Activated naive CD4-positive, alpha-beta T cell treated with anti-CD3 and anti-CD28 coated beads, Interleukin-2, amount 50 U/mL, for 24 hours (primary cell): ENCODE data around the gene PAK1.
"Not testable (repeated sequence)": the region's sequence is repeated elsewhere in the genome, so short reads cannot be mapped to it uniquely, and the experiment has no call there.

Experiments
- H3K27ac Mint-ChIP-seq: one replicate; pipeline ENCODE4 v1.8.0; 2021; ENCODE audit warnings: mild to moderate bottlenecking, mixed read lengths
- H3K27me3 Mint-ChIP-seq: one replicate; pipeline ENCODE4 v1.8.0; 2021; ENCODE audit warnings: mixed read lengths
- H3K36me3 Mint-ChIP-seq: one replicate; pipeline ENCODE4 v1.8.0; 2021; ENCODE audit warnings: mixed read lengths
- H3K4me1 Mint-ChIP-seq: one replicate; pipeline ENCODE4 v1.8.0; 2021; ENCODE audit warnings: mixed read lengths
- H3K4me3 Mint-ChIP-seq: one replicate; pipeline ENCODE4 v1.8.0; 2021; ENCODE audit warnings: mild to moderate bottlenecking, mixed read lengths
- H3K9me3 Mint-ChIP-seq: one replicate; pipeline ENCODE4 v1.8.0; 2021; ENCODE audit warnings: mixed read lengths

PAK1 gene

DNA sequence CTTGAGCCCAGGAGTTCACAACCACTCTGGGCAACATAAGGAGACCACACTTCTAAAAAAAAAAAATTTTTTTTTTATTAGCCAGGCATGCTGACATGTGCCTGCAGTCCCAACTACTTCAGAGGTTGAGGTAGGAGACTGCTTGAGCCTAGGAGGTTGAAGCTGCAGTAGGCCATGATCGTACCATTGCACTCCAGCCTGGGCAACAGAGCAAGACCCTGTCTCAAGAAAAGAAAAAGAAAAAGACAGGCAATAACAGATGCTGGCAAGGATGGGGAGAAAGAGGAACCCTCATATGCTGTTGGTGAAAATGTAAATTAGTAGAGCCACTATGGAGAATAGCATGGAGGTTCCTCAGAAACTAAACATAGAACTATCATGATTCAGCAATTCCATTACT lies 64.8 kb downstream of the PAK1 start:
- H3K4me3 Mint-ChIP-seq = no peak overlapping the region
- no peaks in the 10 kb centered on the region for H3K36me3 Mint-ChIP-seq
- H3K9me3 Mint-ChIP-seq = no peaks in the 10 kb centered on the region
- H3K4me1 Mint-ChIP-seq = peaks cover 48% of the 10 kb centered on the region
- H3K27ac Mint-ChIP-seq = no peak overlapping the region
- H3K27me3 Mint-ChIP-seq = no peaks in the 10 kb centered on the region

DNA sequence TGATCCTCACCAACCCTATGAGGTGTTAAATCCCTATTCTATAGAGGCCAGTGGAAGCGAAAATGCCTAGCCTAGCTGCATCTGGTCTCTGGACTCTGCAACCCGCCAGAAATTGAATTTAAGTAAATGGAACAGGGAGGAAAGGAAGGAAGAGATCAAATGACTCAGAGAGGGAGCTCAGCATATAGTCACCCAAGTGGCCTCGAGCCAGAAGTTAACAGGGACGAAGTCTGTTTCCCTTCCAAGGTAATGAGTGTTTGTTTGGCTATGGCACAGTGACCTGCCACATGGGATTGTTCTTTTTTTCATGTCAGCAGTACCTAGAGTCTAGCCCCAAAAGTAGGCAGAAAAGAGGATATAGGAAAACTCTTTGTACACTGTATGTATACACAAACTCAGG lies 66.3 kb downstream of the PAK1 start:
- Mint-ChIP-seq H3K4me3 (no peak overlapping the region), H3K4me1 (peaks cover 51% of the 10 kb centered on the region), H3K27me3 (no peaks in the 10 kb centered on the region), H3K27ac (no peak overlapping the region), H3K9me3 (no peaks in the 10 kb centered on the region), H3K36me3 (peaks cover 4% of the 10 kb centered on the region)

DNA sequence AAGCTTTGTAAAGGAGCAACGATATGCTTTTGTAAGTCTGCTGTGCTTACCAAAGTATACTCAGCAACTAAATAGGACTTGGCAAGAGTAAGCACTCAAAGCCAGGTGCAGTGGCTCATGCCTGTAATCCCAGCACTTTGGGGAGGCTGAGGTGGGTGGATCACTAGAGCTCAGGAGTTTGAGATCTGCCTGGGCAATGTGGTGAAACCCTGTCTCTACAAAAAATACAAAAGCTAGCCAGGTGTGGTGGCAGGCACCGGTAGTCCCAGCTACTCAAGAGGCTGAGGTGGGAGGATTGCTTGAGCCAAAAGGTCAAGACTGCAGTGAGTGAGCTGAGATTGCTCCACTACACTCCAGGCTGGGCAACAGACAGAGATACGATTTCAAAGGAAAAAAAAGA lies 67.5 kb downstream of the PAK1 start:
- no peaks in the 10 kb centered on the region for H3K9me3 Mint-ChIP-seq
- no peak overlapping the region for H3K27ac Mint-ChIP-seq
- peaks cover 45% of the 10 kb centered on the region for H3K4me1 Mint-ChIP-seq
- peaks cover 4% of the 10 kb centered on the region for H3K36me3 Mint-ChIP-seq
- no peaks in the 10 kb centered on the region for H3K27me3 Mint-ChIP-seq
- H3K4me3 Mint-ChIP-seq = no peak overlapping the region

DNA sequence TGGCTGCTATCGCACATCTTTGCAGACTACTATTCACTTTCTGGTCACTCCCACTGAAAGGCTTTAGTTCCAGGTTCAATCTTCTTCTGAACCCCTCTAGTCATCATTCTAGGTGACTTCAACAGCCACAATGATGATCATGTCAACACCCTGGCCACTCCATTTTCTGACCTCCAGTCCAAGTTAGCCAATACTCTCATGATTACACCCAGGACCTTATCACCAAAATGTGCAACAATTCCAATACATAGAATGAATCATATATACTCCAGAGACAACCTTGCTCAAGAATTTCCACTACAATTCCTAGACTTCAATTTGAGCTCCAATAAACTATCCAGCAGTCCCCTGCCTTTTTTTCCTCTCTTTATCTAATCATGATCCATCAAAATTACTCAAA lies 70.7 kb downstream of the PAK1 start:
- peaks cover 21% of the 10 kb centered on the region for H3K4me1 Mint-ChIP-seq
- no peaks in the 10 kb centered on the region for H3K27me3 Mint-ChIP-seq
- H3K4me3 Mint-ChIP-seq = no peak overlapping the region
- H3K36me3 Mint-ChIP-seq = peaks cover 9% of the 10 kb centered on the region
- no peak overlapping the region for H3K27ac Mint-ChIP-seq
- no peaks in the 10 kb centered on the region for H3K9me3 Mint-ChIP-seq

DNA sequence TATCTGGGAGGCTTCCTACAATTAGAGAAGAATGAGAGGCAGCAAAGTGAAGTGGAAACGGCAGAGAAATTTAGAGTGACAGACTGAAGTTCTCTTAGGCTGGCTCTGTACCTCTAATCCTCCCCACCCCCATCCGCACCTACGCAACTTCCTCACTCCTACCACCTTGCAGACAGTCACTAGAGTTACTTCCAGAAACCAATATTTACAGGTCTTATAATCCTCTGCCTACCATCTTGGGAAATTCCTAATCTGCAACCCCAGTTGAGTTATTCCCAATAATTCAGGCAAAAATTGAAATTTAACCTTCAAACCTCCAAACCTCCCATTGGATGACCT lies 71.7 kb downstream of the PAK1 start:
- Mint-ChIP-seq H3K27me3 (no peaks in the 10 kb centered on the region), H3K4me1 (peaks cover 17% of the 10 kb centered on the region), H3K9me3 (no peaks in the 10 kb centered on the region), H3K36me3 (peaks cover 11% of the 10 kb centered on the region), H3K27ac (no peak overlapping the region), H3K4me3 (no peak overlapping the region)

DNA sequence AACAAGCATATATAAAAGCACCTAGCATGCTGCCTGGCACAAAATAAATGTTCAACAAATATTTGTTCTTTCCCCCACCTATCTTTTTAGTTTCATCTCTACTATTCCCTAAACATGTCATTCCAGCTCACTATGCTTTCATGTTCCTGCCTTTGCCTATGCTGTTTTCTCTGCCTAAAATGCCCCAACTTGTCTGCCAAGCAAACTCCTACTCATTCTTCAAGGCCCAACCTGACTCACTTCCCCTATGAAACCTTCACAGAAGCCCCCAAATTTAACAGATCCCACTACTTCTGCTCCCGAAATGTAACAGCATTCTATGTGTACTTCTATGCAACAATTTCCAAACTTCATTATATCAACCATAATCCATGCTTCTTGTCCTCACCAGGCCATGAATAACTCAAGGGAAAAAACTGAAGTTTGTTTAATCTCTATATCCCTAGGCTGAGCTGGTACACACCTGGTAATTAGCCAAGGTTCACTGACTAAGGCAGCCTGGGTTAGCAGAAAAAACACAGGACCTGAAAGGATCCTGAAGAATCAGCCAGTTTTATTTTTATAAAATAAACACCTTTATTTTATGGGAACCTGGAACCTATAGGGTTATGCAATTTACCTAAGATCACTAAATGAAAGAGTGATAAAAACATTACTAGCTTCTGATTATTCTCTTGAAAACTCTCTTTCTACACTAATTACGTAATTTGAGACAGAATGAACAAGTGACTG lies 72.2 kb downstream of the PAK1 start:
- H3K27me3 Mint-ChIP-seq = no peaks in the 10 kb centered on the region
- H3K36me3 Mint-ChIP-seq = peaks cover 11% of the 10 kb centered on the region

DNA sequence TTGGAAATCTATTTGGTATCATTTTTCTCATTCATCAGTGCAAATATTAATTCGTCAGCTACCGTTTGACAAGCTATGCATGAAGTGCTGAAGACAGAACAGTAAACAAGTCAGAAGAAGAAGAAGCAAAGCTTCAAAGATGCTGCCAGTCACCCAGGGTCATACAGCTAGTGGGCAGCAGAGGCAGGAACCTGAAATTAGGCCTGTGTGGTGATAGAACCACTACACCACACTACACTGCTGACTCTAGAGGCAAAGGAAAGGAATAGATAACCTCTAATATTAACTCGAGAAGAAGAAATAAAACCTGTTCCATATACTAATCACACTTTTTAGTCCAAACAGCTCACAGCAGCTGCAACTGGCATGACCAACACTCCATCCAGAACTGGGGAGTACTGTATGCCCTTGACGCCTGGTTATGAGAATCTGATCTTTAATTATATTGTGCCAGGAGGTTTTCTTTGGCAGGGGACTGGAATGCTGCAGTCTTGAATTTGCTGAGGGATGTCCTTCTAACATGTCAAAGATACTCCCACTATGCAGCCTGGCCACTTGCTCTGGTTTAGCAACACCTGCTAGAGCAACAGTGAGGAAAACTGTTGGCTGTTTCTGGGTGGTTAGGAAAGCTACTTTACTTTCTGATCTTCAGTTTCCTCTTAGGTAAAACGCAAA lies 73.0 kb downstream of the PAK1 start:
- Mint-ChIP-seq H3K36me3 (peaks cover 11% of the 10 kb centered on the region), H3K4me1 (peaks cover 17% of the 10 kb centered on the region), H3K27ac (peak overlapping the region; percentile 3), H3K27me3 (no peaks in the 10 kb centered on the region), H3K9me3 (no peaks in the 10 kb centered on the region), H3K4me3 (no peak overlapping the region)

More for the DNA sequence above, 72.2 kb downstream of the PAK1 start:
- peaks cover 17% of the 10 kb centered on the region for H3K4me1 Mint-ChIP-seq
- no peak overlapping the region for H3K4me3 Mint-ChIP-seq
- no peak overlapping the region for H3K27ac Mint-ChIP-seq
- H3K9me3 Mint-ChIP-seq = no peaks in the 10 kb centered on the region

DNA sequence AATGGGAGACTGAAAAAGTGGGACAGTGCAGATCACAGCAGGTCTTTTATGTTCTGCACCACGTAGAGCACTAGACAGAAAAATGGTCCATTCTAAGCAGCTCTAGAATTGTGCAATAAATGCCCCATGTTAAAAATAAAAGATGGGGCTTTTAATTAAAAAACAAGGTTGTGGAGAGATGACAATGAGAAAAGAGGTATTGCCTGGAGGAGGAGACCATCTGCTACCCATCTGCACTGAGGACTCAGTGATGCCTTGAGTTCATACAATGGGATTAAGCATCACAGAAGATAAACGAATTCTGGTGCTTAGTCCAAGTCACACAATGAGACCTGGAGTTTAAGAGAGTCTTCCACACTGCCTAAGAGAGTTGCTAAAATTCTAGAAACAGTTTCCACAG lies 73.6 kb downstream of the PAK1 start:
- H3K4me3 Mint-ChIP-seq = no peak overlapping the region
- no peak overlapping the region for H3K27ac Mint-ChIP-seq

DNA sequence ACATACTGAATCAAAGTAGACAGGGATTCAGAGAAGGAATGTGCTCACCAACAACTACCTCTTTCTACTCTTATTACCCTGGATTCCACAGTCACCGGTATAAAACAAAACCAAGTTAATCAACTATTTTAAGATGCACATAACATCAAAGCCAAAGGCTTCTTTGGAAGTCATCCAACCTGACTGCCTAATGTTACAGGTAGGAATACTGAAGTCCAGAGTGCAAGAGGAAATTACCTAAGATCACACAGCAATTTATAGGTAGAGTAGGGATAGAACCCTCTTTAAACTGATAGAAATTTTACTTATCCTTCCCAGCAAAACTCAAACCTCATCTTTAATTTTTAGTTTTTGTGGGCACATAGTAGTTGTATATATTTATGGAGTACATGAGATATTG lies 76.3 kb downstream of the PAK1 start:
- Mint-ChIP-seq H3K4me1 (peaks cover 6% of the 10 kb centered on the region), H3K27me3 (no peaks in the 10 kb centered on the region), H3K36me3 (peaks cover 7% of the 10 kb centered on the region), H3K27ac (no peak overlapping the region), H3K9me3 (no peaks in the 10 kb centered on the region), H3K4me3 (no peak overlapping the region)

More for the DNA sequence above, 73.6 kb downstream of the PAK1 start:
- Mint-ChIP-seq H3K4me1 (peaks cover 17% of the 10 kb centered on the region), H3K36me3 (peaks cover 11% of the 10 kb centered on the region), H3K9me3 (no peaks in the 10 kb centered on the region), H3K27me3 (no peaks in the 10 kb centered on the region)

DNA sequence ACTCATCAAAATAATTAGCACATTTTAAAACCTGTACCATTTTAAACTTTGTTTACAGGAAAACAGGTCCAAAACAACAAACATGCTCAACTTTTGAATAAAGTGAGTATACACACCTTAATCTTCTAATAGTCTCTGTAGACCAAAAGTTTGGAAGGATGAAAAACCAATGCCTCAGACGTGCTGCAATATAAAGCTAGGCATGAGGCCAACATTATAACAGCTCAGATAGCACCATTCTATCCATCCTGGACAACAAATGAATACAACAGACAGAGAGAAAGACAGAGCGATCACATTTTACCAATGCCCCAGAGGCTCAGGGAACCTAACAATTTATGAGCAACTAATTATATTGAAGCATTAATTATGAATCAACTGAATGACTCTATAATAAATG lies 77.0 kb downstream of the PAK1 start:
- Mint-ChIP-seq H3K27me3 (no peaks in the 10 kb centered on the region), H3K4me3 (no peak overlapping the region), H3K4me1 (peaks cover 6% of the 10 kb centered on the region), H3K9me3 (no peaks in the 10 kb centered on the region), H3K36me3 (peaks cover 7% of the 10 kb centered on the region), H3K27ac (no peak overlapping the region)

DNA sequence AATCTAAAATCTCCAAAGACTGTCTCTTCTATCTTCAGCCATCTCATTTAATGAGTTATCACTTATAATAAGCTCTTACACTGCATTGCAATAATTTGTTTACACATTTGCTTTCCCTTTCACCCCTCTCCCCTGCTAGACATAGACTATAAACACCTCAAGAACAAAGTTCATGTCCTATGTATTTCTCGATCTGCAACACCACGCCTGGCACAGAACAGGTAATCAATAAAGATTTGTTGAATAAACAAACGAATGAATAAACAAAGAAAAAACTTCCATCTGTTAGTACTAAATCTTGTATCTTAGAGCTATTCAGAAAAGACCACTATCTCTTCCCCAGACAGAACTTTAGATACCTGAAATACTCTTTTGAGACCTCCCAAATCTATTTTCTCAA lies 77.6 kb downstream of the PAK1 start:
- Mint-ChIP-seq H3K4me1 (peaks cover under 1% of the 10 kb centered on the region), H3K27ac (no peak overlapping the region), H3K4me3 (no peak overlapping the region), H3K36me3 (peaks cover 7% of the 10 kb centered on the region), H3K27me3 (no peaks in the 10 kb centered on the region), H3K9me3 (no peaks in the 10 kb centered on the region)

DNA sequence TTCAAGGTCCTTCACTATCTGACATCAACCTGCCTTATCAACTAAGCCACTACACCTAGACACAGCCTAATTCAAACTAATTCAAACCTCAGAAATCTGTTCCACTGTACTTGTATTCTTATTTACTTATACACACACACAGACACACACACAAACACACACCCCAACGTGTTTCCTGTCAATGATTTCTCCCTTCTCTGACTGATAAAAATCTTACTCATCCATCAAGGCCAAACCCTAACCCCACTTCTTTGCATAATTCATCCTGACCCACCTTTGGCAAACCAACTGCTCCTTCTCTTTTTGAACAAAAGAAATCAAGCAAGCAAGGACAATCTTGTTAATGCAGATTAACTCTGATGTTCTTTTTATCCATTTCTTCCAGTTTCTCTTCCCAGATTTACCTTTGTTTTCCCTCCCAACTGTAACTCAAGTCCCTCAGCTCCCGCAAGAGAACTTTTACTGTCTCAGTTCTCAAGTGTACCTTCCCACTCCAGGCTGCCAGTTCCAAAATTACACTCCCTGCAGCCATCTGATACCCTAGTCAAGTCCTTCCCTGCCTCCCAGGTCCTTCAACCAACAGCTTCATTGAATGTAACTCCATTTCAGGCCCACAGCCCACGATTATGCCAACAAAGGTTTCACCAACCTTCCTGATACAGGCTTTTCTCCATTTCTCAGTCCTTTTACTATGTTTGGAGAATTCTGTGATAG lies 78.3 kb downstream of the PAK1 start:
- no peak overlapping the region for H3K4me3 Mint-ChIP-seq
- H3K4me1 Mint-ChIP-seq = no peaks in the 10 kb centered on the region
- no peak overlapping the region for H3K27ac Mint-ChIP-seq
- H3K9me3 Mint-ChIP-seq = no peaks in the 10 kb centered on the region
- H3K36me3 Mint-ChIP-seq = peaks cover 11% of the 10 kb centered on the region
- H3K27me3 Mint-ChIP-seq = no peaks in the 10 kb centered on the region

DNA sequence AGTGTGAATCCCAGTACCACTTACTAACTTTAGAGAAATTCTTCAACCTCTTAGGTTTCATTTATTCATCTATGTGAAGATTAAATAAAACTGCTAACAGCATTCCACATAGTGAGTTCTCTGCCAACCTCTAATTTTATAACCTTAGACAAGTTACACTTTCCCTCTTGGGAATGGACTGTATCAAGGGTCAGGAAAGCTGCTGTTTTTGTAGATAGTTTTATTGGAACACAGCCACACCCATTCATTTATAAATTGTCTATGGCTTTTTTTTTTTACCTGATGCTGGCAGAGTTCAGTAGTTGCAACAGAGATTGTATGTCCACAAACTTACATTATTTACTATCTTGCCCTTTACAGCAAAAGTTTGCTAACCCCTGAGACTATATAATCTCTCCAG lies 81.1 kb downstream of the PAK1 start:
- Mint-ChIP-seq H3K9me3 (no peaks in the 10 kb centered on the region), H3K36me3 (peaks cover 9% of the 10 kb centered on the region), H3K27ac (no peak overlapping the region), H3K4me1 (peaks cover 3% of the 10 kb centered on the region), H3K4me3 (no peak overlapping the region), H3K27me3 (no peaks in the 10 kb centered on the region)

DNA sequence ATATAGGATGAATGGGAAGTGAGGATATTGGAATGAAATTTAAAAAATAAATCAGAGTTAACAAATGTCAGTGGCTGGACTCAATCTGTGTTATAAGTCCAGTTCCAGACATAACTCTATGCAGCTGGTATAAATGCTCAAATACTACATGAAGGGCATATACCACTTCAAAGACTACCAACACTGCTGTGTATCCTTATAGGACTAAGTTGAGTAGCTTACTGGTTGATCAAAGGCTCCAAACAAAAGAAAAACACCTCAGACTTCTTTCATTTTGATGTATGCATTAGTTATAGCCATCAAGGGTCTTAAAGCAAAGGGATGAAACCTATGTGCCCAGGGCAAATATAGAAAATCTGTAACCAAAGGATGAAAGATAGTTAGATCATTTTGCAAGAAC lies 86.2 kb downstream of the PAK1 start:
- no peaks in the 10 kb centered on the region for H3K27me3 Mint-ChIP-seq
- no peaks in the 10 kb centered on the region for H3K9me3 Mint-ChIP-seq
- no peak overlapping the region for H3K4me3 Mint-ChIP-seq
- H3K4me1 Mint-ChIP-seq = peaks cover 3% of the 10 kb centered on the region
- H3K36me3 Mint-ChIP-seq = peaks cover 11% of the 10 kb centered on the region
- no peak overlapping the region for H3K27ac Mint-ChIP-seq

DNA sequence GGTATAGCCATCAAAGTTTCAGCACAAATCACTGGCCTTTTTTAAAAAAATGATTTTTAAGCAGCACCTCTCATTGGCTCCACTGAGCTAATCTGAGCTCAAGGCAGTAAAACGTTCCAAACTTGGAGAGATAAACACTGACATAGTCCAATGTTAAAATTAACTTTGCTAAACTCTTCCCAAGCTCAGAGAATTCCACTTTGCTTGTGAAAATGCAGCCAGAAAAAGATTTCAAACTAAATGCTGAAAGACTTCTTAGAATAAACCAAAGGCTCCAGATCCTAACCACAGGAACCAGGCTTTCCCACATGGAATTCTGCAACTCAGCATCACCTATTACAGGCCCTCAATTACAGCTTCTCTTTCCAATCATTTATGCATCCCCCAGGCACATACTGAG lies 87.7 kb downstream of the PAK1 start:
- H3K27me3 Mint-ChIP-seq = no peaks in the 10 kb centered on the region
- no peak overlapping the region for H3K4me3 Mint-ChIP-seq
- H3K9me3 Mint-ChIP-seq = no peaks in the 10 kb centered on the region
- H3K36me3 Mint-ChIP-seq = peaks cover 13% of the 10 kb centered on the region
- H3K27ac Mint-ChIP-seq = no peak overlapping the region
- H3K4me1 Mint-ChIP-seq = peaks cover 3% of the 10 kb centered on the region

DNA sequence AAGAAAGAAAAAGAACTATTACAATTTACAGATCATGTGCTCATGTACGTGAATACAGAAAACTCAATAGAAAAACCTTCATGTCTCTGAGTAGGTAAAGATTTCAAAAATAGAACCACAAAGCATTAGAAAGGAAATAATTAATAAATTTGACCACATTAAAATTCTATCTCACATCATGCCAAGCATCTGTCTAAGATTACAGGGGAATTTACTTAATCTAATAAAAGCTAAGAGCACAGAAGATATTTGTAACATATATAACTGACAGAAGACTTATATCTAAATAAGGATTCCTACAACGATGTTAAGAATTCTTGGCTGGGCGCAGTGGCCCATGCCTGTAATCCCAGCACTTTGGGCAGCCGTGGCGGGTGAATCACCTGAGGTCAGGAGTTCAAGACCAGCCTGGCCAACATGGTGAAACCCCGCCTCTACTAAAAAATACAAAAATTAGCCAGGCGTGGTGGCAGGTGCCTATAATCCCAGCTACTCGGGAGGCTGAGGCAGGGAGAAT lies 88.6 kb downstream of the PAK1 start:
- H3K27ac Mint-ChIP-seq, H3K4me1 Mint-ChIP-seq, H3K9me3 Mint-ChIP-seq, H3K27me3 Mint-ChIP-seq, H3K4me3 Mint-ChIP-seq: not testable (repeated sequence)
- H3K36me3 Mint-ChIP-seq = peaks cover 10% of the 10 kb centered on the region
